Hematopoietic multipotent progenitor cell treated with erythropoietin and hydrocortisone succinate and interleukin-3 and kit ligand, for 15 days (in vitro differentiated cells): Measurements from ENCODE around the gene NACA.

Experiments used
- DNase-seq: peaks from one replicate; pipeline ENCODE4 v3.0.0-alpha.2; 2015; ENCODE audit warnings: low spot score

NACA gene

DNA sequence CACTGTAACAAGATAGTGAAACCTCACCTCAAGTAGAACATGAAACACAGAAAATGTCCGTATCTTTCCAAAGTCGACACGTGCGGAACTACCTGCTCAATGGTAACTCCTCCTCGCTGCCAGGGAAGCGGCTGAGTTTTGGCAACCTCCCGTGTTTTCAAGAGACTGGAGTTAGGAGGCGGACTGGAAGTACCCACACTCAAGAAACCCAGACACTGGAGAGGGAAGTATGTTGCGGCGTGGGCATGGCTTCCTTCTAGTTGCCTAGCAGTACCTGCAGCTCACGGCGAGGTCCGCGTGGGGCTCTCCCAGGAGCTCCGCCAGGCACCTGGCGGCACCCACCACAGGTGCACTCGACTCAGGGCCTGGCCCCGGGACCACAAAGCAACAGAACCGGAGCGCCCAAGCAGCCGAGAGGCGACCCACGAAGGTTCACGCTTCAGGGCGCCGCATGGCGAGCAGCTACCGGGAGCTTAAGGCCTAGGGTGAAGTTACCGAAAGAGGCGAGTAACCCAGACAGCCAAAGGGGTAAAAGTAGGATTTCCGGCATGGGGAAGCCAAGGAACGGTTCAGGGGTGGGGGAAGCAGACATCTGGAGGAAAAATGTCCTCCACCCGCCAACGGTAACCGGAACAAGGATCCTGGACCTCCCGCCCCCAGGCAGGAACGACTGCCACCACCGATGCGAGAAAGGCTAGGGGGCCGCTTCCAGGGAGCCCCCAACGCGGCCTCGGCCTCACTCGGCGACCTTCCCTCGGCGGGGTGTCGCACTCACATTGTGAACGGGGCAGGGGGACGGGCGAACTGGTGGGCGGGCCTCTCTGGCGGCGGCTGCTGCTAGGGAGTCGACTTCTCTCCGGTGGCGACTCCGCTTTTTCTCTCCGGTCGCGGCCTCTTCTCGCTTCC is 37.6 kb downstream of the NACA start:
- DNase-seq, result peak; percentile 57

- DNase-seq, result no peak
Observed at GRCh38 chr12:56684745-56685359, 40.2 kb downstream of the NACA start.

DNA sequence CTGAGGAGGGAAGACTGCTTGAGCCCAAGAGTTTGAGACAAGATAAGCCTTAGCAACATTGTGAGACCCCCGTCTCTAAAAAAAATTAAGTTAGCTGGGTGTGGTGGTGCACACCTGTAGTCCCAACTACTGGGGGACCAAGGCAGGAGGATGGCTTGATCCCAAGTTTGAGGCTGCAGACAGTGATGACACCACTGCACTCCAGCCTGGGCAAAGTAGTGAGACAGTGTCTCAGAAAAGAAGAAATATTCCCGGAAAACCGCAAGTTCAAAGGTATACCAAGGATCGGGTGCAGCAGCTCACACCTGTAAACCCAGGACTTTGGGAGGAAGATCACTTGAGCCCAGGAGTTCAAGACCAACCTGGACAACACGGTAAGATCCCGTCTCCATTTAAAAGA is 42.8 kb downstream of the NACA start:
- no peak for DNase-seq

- no peak for DNase-seq
Observed at GRCh38 chr12:56679883-56680575, 45.1 kb downstream of the NACA start.

DNA sequence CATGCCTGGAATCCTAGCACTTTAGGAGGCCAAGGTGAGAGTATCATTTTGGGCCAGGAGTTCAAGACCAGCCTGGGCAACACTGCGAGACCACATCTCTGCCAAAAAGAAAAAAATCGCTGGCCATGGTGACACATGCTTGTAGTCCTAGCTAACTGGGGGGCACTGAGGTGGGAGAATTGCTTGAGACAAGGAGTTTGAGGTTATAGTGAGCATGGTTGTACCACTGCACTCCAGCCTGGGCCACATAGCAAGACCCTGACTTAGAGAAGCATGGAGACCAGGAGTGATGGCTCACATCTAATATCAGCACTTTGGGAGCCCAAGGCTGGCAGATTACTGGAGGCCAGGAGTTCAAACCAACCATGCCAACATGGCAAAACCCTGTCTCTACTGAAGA is 46.2 kb downstream of the NACA start:
- no peak for DNase-seq

DNA sequence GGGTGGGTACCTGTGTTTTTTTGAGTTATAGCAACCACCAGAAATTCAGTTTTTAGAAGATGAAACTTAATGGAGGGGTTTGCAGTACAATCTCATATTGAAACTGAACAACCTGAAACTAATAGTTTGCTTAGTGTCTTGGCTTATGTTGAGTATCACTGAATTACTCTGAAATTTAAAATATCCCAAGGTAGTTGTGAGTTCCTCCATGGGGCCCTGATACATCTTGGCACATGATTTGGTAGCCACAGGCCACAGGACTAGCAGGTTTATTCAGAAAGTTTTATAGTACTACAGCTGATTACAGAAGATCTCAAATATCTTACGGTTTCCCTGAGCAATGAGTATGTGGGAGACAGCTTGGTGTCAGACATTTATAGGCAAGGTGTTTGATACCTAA is 47.4 kb downstream of the NACA start:
- no peak for DNase-seq

GRCh38 chr12:56676851-56677580 is 48.1 kb downstream of the NACA start:
- no peak for DNase-seq

- no peak for DNase-seq
Observed at GRCh38 chr12:56671608-56672007, 53.5 kb downstream of the NACA start.

- no peak for DNase-seq
Observed at GRCh38 chr12:56670836-56671235, 54.3 kb downstream of the NACA start.

DNA sequence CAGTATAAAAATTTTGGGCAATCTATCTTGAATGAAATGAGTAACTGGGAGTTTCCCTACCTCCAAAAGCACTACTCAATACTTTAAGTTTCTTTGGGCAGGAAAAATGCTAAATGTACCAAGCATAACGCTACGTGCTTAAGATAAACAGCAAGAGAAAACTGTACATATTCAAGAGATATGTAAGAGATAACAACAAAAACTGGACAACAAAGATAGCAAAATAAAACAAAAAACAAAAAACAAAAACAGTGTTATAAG is 57.0 kb downstream of the NACA start:
- no peak for DNase-seq
